Mucosa of descending colon (tissue), 3 donors: ENCODE results near the gene RTCA. TPM values are rescaled to one million over a fixed set of nuclear protein-coding genes. Genes with fewer than 3 reads are reported as not detected.
"Not testable (repeated sequence)": the region's sequence is repeated elsewhere in the genome, so short reads cannot be mapped to it uniquely, and the experiment has no call there.

Source experiments
- ATAC-seq: fragments of 200-7000 bp; cut with Tn5 transposase; one replicate; pipeline ENCODE4 v1.9.1; 2020; ENCODE audit warnings: mild to moderate bottlenecking, moderate library complexity
- DNase-seq, 3 donors: peaks; one replicate each; pipeline ENCODE4 v3.0.0-alpha.2; 2020
- H3K36me3 ChIP-seq: fragments of 200-600 bp; one replicate; pipeline ENCODE4 v1.8.0; 2021; ENCODE audit warnings: low read depth, mild to moderate bottlenecking
- H3K4me1 ChIP-seq: fragments of 200-600 bp; one replicate; pipeline ENCODE4 v1.8.0; 2021; ENCODE audit warnings: low read depth, mild to moderate bottlenecking
- H3K4me3 ChIP-seq: fragments of 200-600 bp; one replicate; pipeline ENCODE4 v1.8.0; 2021; ENCODE audit warnings: mild to moderate bottlenecking
- H3K9me3 ChIP-seq: fragments of 200-600 bp; one replicate; pipeline ENCODE4 v1.8.0; 2021; ENCODE audit warnings: mild to moderate bottlenecking
- CTCF ChIP-seq: fragments of 200-600 bp; IDR thresholded peaks from one replicate; pipeline ENCODE4 v1.8.0; 2022; ENCODE audit warnings: antibody characterized with exemption, mild to moderate bottlenecking
- intact Hi-C, 2 donors: fragments of 100-400 bp; cut with DNase I in 1 of 2; cut with micrococcal nuclease in 1 of 2; formaldehyde crosslinking; loops; one replicate each; pipeline versions ENCODE4 v1.11.0 to v1.11.1; 2022; cut with DNase I, micrococcal nuclease
- total RNA-seq, 3 donors: library from RNA; stranded (reverse); fragmentation: NEBNext Ultra II Directional in 2 of 3; extraction: Animal tissue kit (Norgen Biotek cat#: 25700) in 2 of 3; gene quantifications; one replicate each; pipeline versions ENCODE4 v1.2.1 to v1.2.4, GENCODE V29; 2021 to 2023
- donor health status: DM: no; HTN: no; CAD: no; lungs with moderate emphysema.
- donor health status: DM: no; HTN: no; CAD: no.
- donor health status: DM: no; HTN: yes; CAD: no.

Gene RTCA
- total RNA-seq, 3 donors from 2014 or later = 35.0 to 40.1 (median 36.3) TPM

- Histone ChIP-seq H3K36me3 (no peaks in the 10 kb centered on the region), H3K9me3 (peaks cover 5% of the 10 kb centered on the region), H3K4me3 (no peak overlapping the region), H3K4me1 (peaks cover 7% of the 10 kb centered on the region)
- no peak for ATAC-seq
- DNase-seq = no peak
- TF ChIP-seq CTCF = no peak
- intact Hi-C loops = no loop called here
Measured at GRCh38 chr1:100261686-100262085, 4.3 kb upstream of the RTCA start.

GRCh38 chr1:100264081-100264480 is 1.9 kb upstream of the RTCA start:
- peaks cover 19% of the 10 kb centered on the region for H3K4me1 ChIP-seq
- intact Hi-C loops, H3K36me3 ChIP-seq, H3K4me3 ChIP-seq, DNase-seq, H3K9me3 ChIP-seq, ATAC-seq: not testable (repeated sequence)

GRCh38 chr1:100265562-100265930 is 470 bp upstream of the RTCA start:
- no peaks in the 10 kb centered on the region for H3K36me3 ChIP-seq
- intact Hi-C loops = no loop called here
- H3K4me3 ChIP-seq = peak overlapping the region; percentile 94
- DNase-seq = no peak
- TF ChIP-seq CTCF = no peak
- ATAC-seq = peak; percentile 54
- peaks cover 19% of the 10 kb centered on the region for H3K4me1 ChIP-seq
- peaks cover 5% of the 10 kb centered on the region for H3K9me3 ChIP-seq

DNA sequence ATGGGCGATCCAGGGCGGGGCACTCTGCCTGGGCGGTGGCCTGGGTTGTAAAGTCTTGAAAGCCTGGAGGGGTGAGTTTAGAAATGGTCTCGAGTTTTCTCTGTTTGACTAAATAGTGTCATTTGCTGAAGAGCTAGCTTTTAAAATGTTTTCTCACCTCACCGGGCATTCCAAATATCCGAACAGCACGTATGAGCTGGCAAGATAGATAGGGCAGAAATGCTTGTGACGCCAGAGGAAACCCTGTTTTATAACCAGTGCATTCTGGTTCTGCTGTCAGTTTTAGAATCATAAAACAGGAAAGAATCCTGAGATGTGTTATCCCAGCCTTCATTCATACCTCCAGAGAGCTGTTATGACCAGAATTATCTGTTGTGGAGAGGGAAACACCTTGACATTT is 725 bp downstream of the RTCA start:
- H3K4me3 ChIP-seq = peak overlapping the region; percentile 94
- peak in 1 of 3 donors; percentile 78 for DNase-seq
- no peak for TF ChIP-seq CTCF
- ATAC-seq = peak; percentile 81
- intact Hi-C loops = no loop called here
- H3K36me3 ChIP-seq = no peaks in the 10 kb centered on the region
- H3K4me1 ChIP-seq = peaks cover 19% of the 10 kb centered on the region
- H3K9me3 ChIP-seq = peaks cover 5% of the 10 kb centered on the region

- no peak for ATAC-seq
- TF ChIP-seq CTCF = no peak
Measured at GRCh38 chr1:100267284-100267683, 1.3 kb downstream of the RTCA start.

DNA sequence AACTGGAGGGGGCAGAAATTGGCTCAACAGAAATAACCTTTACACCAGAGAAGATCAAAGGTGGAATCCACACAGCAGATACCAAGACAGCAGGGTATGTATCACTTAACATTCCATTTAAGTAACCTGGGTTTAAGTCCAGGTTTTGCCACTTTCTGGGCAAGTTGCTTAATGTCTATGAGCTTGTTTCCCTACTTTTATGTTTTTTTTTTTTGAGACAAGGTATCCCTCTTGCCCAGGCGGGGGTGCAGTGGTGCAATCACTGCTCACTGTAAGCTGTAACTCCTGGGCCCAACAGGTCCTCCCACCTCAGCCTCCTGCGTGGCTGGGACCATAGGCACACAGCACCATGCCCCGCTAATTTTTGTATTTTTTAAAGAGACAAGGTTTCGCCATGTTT is 2.2 kb downstream of the RTCA start:
- intact Hi-C loops = no loop called here
- Histone ChIP-seq H3K4me1 (peaks cover 19% of the 10 kb centered on the region), H3K36me3 (no peaks in the 10 kb centered on the region), H3K9me3 (peaks cover 5% of the 10 kb centered on the region), H3K4me3 (no peak overlapping the region)
- no peak for TF ChIP-seq CTCF
- DNase-seq (no peak), ATAC-seq (no peak)

More at GRCh38 chr1:100267284-100267683, 1.3 kb downstream of the RTCA start:
- no peak for DNase-seq
- Histone ChIP-seq H3K9me3 (peaks cover 5% of the 10 kb centered on the region), H3K4me3 (no peak overlapping the region), H3K36me3 (no peaks in the 10 kb centered on the region), H3K4me1 (peaks cover 19% of the 10 kb centered on the region)
- intact Hi-C loops = no loop called here
